NCI-H2171 (cell line): ENCODE data around the gene TSPAN12.

Source experiments
- DNase-seq: peaks from one replicate; lab custom pipeline; 2025; lab: John Stamatoyannopoulos, UW

TSPAN12 gene

GRCh38 chr7:120842121-120842621 is 15.8 kb downstream of the TSPAN12 start:
- DNase-seq, result no peak

- DNase-seq, result no peak
Observed at GRCh38 chr7:120841608-120842007, 16.3 kb downstream of the TSPAN12 start.

- DNase-seq, result no peak
Observed at GRCh38 chr7:120838281-120838682, 19.7 kb downstream of the TSPAN12 start.

GRCh38 chr7:120837599-120837998 is 20.3 kb downstream of the TSPAN12 start:
- DNase-seq, result no peak

GRCh38 chr7:120836556-120837115 is 21.3 kb downstream of the TSPAN12 start:
- DNase-seq, result no peak

GRCh38 chr7:120834726-120835125 is 23.2 kb downstream of the TSPAN12 start:
- no peak for DNase-seq

- no peak for DNase-seq
Observed at GRCh38 chr7:120833546-120833945, 24.4 kb downstream of the TSPAN12 start.

GRCh38 chr7:120832803-120833202 is 25.1 kb downstream of the TSPAN12 start:
- DNase-seq, result no peak

- DNase-seq, result no peak
Observed at GRCh38 chr7:120831260-120831659, 26.7 kb downstream of the TSPAN12 start.

- no peak for DNase-seq
Observed at GRCh38 chr7:120829487-120829886, 28.5 kb downstream of the TSPAN12 start.

GRCh38 chr7:120828528-120828927 is 29.4 kb downstream of the TSPAN12 start:
- DNase-seq, result no peak

- no peak for DNase-seq
Observed at GRCh38 chr7:120827371-120828118, 30.4 kb downstream of the TSPAN12 start.

- no peak for DNase-seq
Observed at GRCh38 chr7:120825576-120825975, 32.4 kb downstream of the TSPAN12 start.

- no peak for DNase-seq
Observed at GRCh38 chr7:120825152-120825551, 32.8 kb downstream of the TSPAN12 start.

GRCh38 chr7:120819861-120820260 is 38.1 kb downstream of the TSPAN12 start:
- no peak for DNase-seq

GRCh38 chr7:120817851-120818250 is 40.1 kb downstream of the TSPAN12 start:
- no peak for DNase-seq

- no peak for DNase-seq
Observed at GRCh38 chr7:120814253-120814939, 43.5 kb downstream of the TSPAN12 start.

- DNase-seq, result no peak
Observed at GRCh38 chr7:120813546-120814252, 44.2 kb downstream of the TSPAN12 start.

GRCh38 chr7:120813089-120813488 is 44.9 kb downstream of the TSPAN12 start:
- no peak for DNase-seq

- no peak for DNase-seq
Observed at GRCh38 chr7:120809260-120809659, 48.7 kb downstream of the TSPAN12 start.

GRCh38 chr7:120807390-120807789 is 50.6 kb downstream of the TSPAN12 start:
- DNase-seq, result no peak

- no peak for DNase-seq
Observed at GRCh38 chr7:120806669-120807068, 51.3 kb downstream of the TSPAN12 start.
